HG03558 (cell line): ENCODE results near the gene FILIP1L.

Source experiments
- ATAC-seq: cut with Tn5 transposase; IDR thresholded peaks from one replicate; pipeline ENCODE4 v1.9.1; 2021; ENCODE audit warnings: moderate number of reproducible peaks; ENCODE audit not compliant: unreplicated experiment; ENCODE audit errors: extremely low read depth

The FILIP1L gene

DNA sequence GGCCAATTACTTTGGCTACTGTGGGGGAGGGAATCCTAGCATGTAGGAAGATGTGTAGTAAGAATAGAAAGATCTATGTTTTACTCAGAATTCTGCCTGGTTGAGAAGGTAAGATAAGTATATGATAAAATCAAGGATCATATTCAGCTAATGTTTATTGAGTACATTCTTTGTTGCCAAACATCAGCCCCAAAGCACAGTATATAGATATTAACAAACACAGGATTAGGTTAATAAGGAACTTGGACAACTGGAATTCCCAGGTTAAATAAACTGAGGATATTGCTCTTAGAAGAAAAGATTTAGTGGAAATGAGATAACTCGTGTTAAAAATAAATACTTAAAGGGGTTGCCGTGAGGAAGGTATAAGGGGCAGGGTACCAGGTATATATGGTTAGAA, 129.6 kb downstream of the FILIP1L start:
- no peak for ATAC-seq

DNA sequence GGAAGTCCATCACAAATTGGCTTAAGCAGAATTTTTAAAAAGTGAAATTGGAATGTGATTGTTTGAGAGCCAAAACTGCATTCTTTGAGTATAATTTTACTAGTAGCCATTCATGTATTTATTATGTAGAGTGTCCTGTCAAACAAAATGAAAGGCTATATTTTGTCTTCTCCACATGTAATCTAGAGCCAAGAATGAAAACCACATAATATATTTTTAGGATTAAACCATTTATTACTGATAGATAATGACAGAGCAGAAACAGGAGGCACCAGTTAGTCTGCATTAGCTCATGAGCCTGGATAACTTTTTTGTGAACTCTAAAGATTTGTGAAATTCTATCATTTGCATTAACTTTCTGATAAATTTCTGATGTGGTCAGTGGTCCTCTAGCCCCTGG, 130.2 kb downstream of the FILIP1L start:
- no peak for ATAC-seq

DNA sequence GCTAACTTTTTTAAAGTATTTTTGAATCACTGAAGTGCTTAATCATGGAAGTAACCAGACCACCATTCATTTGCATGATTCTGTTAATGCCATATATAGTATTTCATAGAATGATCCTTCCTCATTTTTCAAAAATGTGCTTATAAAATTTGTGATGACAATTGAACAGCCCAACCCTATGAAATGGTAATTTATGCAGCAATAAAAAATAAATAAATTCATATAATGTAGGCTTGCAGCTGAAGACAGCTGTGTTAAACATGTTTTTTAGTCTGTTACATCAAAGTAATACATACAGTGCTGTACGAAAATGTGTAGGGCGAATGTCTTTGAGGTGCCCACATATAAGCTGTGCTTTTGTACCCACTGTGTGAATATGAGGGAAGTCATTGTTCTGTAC, 131.7 kb downstream of the FILIP1L start:
- ATAC-seq = no peak

DNA sequence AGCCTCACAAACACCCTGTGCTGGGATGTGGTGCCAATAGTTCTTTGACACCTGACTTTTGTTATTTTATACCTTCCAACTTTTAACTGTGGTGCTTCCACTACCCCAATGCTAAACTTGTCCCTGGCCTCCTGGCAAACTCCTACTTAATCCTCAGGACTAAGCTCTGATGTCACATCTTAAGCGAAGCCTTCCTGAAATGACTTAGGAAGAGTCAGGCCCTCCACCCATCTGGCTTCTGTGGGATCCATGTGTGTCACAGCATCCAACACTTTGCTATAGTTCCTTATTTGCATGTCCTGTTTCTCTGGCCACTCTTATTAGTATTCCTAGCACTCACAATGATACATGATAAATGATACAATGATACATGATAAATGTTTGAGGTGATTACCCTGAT, 133.2 kb downstream of the FILIP1L start:
- no peak for ATAC-seq

GRCh38 chr3:99980606-99981005, 133.7 kb downstream of the FILIP1L start:
- ATAC-seq = no peak

GRCh38 chr3:99978221-99978620, 136.1 kb downstream of the FILIP1L start:
- no peak for ATAC-seq

DNA sequence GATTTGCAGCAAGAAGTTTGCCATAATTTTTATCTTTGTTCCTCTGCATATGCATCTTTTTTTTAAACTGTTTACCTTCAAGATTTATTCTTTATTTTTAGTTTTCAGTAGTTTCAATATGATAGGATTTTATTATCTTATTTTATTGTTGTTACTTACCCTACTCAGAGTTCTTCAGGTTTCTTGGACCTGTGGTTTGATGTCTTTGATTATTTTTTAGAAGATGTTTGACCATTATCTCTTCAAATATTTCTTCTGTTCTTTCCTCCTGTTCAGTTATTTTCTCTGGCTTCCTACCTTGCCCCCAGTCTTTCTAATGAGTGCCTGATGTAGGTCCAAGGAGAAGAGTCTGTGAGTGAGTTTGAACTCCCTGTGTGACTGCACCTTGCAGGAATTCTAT, 137.7 kb downstream of the FILIP1L start:
- no peak for ATAC-seq

GRCh38 chr3:99974989-99975388, 139.3 kb downstream of the FILIP1L start:
- ATAC-seq = no peak

DNA sequence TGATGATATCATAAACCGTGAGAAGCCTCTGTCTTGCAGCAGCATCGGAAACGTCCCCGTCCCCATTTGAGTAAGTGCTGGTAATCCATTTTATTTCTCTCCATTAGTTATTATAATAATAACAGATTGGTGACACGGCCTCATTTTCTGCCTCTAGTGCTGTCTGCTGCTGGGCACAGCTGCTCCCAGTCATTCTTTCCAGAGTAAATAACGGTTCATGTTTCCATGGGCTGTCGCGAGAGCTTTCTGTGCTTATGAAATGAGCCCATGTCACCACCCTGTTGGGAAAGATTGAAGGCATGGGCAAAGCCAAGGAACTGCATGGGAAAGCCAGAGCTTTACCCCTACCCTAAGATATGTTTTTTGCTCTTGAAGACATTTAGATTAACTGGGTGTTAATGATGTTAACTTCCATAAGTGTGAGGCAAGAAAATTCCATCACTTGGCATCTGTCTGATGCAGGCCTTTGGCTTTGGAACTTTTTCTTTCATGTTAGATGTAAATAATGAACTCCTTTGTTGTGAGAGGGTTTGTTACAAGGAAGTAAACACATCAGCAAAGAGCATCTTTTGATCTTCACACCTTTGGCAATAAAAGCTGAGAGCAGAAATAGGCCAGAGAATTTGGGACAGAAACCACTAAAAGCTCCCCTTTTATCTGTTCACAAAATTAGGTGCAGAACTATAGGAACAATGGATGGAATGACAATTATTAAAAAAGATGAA, 141.8 kb downstream of the FILIP1L start:
- ATAC-seq = no peak

DNA sequence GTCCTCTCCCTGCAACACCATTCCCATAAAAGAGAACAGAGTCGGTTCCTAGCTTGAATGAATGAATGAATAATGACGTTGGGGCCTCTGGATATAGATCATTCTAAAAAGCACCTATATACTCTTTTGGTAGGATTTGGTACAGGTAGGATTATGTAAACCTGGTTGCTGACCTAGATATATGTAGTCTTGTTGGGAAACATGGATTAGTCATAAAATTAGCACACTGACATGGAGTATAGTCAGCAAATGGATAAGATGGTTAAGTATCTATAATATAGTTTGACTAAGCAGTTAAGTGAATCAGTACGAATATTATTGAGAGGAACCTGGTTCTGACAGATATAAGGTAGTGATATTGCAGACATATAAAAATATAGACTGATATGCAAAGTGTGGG, 142.5 kb downstream of the FILIP1L start:
- no peak for ATAC-seq

DNA sequence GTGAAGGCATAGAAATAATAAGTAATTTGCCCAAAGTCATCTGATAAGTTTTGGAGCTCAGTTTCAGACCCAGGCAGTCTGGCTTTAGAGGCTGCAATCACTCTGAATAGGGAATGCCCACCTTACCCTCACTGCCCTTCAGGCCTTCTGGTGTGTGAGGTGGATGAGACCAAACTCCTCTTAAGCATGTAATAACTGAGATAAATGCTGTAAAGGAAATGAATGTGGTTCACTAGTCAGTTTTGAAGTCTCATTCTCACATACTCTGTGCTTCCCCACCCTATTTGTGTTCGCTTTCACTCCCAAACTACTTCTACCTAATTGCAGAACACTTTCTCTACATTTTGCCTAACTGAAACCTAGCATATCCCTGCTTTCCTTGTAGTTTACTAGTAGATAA, 144.1 kb downstream of the FILIP1L start:
- peak; percentile 92 for ATAC-seq

GRCh38 chr3:99969136-99969535, 145.2 kb downstream of the FILIP1L start:
- ATAC-seq = no peak

- no peak for ATAC-seq
Observed at GRCh38 chr3:99967796-99968195, 146.5 kb downstream of the FILIP1L start.

GRCh38 chr3:99966662-99967416, 147.5 kb downstream of the FILIP1L start:
- no peak for ATAC-seq

DNA sequence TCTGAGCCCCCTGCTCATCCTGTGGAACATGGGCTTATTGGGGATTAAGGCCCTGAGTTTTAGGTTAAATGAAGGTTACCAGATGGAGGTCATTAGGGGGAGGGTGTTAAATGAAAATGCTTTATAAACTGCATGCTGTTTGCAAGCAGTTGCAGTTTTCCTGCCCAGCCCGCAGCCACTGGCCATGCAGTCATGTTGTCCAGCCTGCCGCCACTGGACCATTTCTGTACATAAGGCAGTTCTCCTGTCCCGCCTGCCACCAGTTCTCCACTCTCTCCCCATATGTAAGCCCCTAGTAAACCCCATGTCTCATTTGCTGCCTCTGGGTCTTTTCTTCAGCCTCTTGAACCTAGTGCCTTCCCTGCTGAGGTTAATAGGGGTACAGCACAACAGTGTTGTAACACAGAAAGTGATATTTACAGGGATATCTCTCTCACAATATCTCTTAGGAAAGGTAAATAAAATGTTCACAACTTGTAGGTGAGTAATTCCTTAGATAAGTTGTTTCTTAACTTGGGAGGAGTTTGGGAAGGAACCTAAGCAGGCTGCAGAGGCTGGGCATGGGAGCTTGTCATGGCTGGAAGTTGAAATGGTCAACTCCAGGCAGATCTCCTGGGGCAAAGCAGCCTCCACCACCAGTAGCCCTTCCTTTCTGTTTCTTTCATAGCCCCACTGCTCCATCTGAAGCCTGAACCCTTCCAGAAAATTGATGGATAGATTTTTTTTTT, 148.5 kb downstream of the FILIP1L start:
- ATAC-seq = no peak

DNA sequence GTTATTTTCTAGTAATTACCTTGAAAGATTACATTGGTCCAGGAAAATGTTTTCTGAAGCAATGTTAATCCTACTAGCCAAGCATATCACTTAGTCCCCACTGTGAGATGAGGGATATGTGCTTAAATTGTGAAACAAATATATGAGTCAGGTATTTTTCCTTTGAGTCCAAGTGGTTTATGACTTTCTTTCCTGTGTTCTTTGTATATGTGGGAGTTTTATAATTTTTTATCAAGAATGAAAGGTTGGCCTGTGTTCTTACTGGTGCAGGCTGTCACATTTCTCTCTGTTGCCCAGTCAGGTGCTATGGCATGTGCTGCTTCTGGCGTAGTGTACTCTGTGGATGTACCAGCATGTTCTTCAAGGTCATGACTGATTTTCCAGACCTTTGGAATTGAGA, 149.2 kb downstream of the FILIP1L start:
- no peak for ATAC-seq

DNA sequence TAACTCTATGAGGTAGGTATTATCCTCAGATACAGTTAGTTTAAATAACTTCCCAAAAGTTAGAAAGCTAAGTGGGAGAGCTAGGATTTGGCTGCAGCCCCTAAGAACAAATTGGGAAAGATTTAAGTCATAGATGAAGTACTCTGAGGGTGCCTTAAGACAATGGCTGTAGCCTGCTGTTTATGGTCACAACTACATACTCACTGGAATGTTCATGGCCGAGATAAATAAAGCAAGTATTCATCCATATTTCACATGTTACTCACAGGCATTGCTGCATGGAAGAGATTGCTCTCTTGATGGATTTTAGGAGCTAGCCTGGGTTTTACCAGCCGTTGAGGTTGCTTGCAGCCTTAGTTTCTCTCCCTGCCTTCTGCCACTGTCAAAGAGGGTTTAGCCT, 151.6 kb downstream of the FILIP1L start:
- no peak for ATAC-seq

- no peak for ATAC-seq
Observed at GRCh38 chr3:99961756-99962515, 152.4 kb downstream of the FILIP1L start.

- ATAC-seq = no peak
Observed at GRCh38 chr3:99960941-99961340, 153.4 kb downstream of the FILIP1L start.

DNA sequence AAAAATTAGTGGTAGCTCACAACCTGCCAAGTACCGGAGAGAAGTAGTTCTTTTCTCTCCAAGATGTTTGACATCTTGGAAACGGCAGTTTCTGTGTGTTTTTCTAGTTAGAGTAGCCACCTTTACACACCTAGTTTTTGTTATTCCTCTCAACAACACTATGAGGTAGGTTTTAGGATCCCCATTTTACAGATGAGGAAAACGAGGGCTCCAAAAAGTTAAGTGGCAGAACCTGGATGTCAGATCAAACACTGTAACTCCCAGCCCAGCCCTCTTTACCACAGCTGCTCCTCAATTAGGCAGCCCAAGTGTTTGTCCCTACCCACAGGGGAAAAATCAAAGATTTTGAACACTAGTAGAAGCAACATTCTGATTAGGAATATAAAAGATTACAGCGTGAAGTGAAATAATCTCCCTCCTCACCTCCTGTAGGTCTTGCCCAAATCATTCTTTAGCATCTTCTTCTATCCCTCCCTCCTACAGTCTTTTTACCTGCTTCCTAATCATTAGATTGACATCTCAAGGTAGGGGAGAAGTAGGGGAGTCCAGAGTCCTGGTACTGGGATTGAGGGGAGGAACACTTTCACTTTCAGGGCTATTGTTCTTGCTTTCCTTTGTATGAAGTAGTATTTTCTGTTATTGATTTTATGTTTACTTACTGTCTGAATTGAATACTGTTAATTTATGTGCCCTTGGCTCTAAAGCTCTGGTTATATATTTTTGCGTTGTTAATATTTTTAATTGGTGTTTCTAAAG, 154.0 kb downstream of the FILIP1L start:
- ATAC-seq = no peak
